GM04504 (cell line): ENCODE results near the gene SCAPER.
A peak's percentile ranks its signal among the peaks of the same experiment; 100 is the strongest.

ENCODE experiments used
- DNase-seq: peaks from one replicate; pipeline ENCODE4 v3.0.0-alpha.2; 2012; ENCODE audit warnings: low read depth

The SCAPER gene

GRCh38 chr15:76667943-76668715 is 237.0 kb downstream of the SCAPER start:
- DNase-seq: no peak

- no peak for DNase-seq
Measured at GRCh38 chr15:76664895-76665294, 240.2 kb downstream of the SCAPER start.

- DNase-seq: no peak
Measured at GRCh38 chr15:76664411-76664810, 240.7 kb downstream of the SCAPER start.

GRCh38 chr15:76663529-76663928 is 241.6 kb downstream of the SCAPER start:
- no peak for DNase-seq

GRCh38 chr15:76648732-76649444 is 256.3 kb downstream of the SCAPER start:
- no peak for DNase-seq

- DNase-seq: no peak
Measured at GRCh38 chr15:76647612-76648011, 257.5 kb downstream of the SCAPER start.

- DNase-seq: no peak
Measured at GRCh38 chr15:76644646-76645045, 260.5 kb downstream of the SCAPER start.

GRCh38 chr15:76642671-76643070 is 262.5 kb downstream of the SCAPER start:
- DNase-seq: no peak

- no peak for DNase-seq
Measured at GRCh38 chr15:76637166-76637565, 268.0 kb downstream of the SCAPER start.

GRCh38 chr15:76636059-76636458 is 269.1 kb downstream of the SCAPER start:
- no peak for DNase-seq

- no peak for DNase-seq
Measured at GRCh38 chr15:76626611-76627010, 278.5 kb downstream of the SCAPER start.

- no peak for DNase-seq
Measured at GRCh38 chr15:76625267-76625666, 279.9 kb downstream of the SCAPER start.

GRCh38 chr15:76614725-76615124 is 290.4 kb downstream of the SCAPER start:
- no peak for DNase-seq

GRCh38 chr15:76588811-76589747 is 316.1 kb downstream of the SCAPER start:
- DNase-seq: no peak

- DNase-seq: no peak
Measured at GRCh38 chr15:76585576-76585897, 319.6 kb downstream of the SCAPER start.

- no peak for DNase-seq
Measured at GRCh38 chr15:76584868-76585575, 320.1 kb downstream of the SCAPER start.

GRCh38 chr15:76582550-76582949 is 322.6 kb downstream of the SCAPER start:
- no peak for DNase-seq

GRCh38 chr15:76577879-76578512 is 327.1 kb downstream of the SCAPER start:
- DNase-seq: no peak

- peak; percentile 13 for DNase-seq
Measured at GRCh38 chr15:76576523-76577279, 328.4 kb downstream of the SCAPER start.

- DNase-seq: no peak
Measured at GRCh38 chr15:76575679-76576078, 329.5 kb downstream of the SCAPER start.

GRCh38 chr15:76575274-76575673 is 329.9 kb downstream of the SCAPER start:
- no peak for DNase-seq
